Small intestine (tissue), 7 donors: ENCODE results near the gene ZCCHC17. TPM values are rescaled to one million over a fixed set of nuclear protein-coding genes. Genes with fewer than 3 reads are reported as not detected.

Experiments used
- DNase-seq, 2 donors: peaks; one replicate each; pipeline versions ENCODE4 v3.0.0 to v3.0.0-alpha.2; 2013
- FAIRE-seq: peaks from 2 replicates; lab custom pipeline; 2012; peaks lifted over from hg19 to GRCh38; lab: Jason Lieb, UNC
- H3K27ac ChIP-seq, 3 donors: one replicate each; pipeline ENCODE4 v1.5.1; 2013; ENCODE audit warnings: low read length in 2 of 3, mild to moderate bottlenecking in 2 of 3, control low read depth in 1 of 3, inconsistent platforms in 1 of 3, low read depth in 1 of 3, moderate library complexity in 1 of 3
- H3K27me3 ChIP-seq, 3 donors: one replicate each; pipeline ENCODE4 v1.6.1; 2013; ENCODE audit warnings: low read length in 3 of 3, inconsistent platforms in 1 of 3; ENCODE audit not compliant: control insufficient read depth in 3 of 3, insufficient read depth in 3 of 3
- H3K36me3 ChIP-seq, 3 donors: one replicate each; pipeline ENCODE4 v1.6.1; 2013; ENCODE audit warnings: low read length in 3 of 3, inconsistent platforms in 1 of 3, low read depth in 1 of 3, mild to moderate bottlenecking in 1 of 3, moderate library complexity in 1 of 3; ENCODE audit not compliant: control insufficient read depth in 3 of 3, insufficient read depth in 2 of 3
- H3K4me1 ChIP-seq, 3 donors: one replicate each; pipeline ENCODE4 v1.6.1; 2013; ENCODE audit warnings: low read length in 2 of 3, inconsistent platforms in 1 of 3, low read depth in 1 of 3, mild to moderate bottlenecking in 1 of 3, moderate library complexity in 1 of 3; ENCODE audit not compliant: control insufficient read depth in 3 of 3, insufficient read depth in 2 of 3
- H3K4me3 ChIP-seq, 3 donors: one replicate each; pipeline ENCODE4 v1.5.1; 2013; ENCODE audit warnings: low read length in 3 of 3, control low read depth in 1 of 3, inconsistent platforms in 1 of 3, low read depth in 1 of 3, mild to moderate bottlenecking in 1 of 3, moderate library complexity in 1 of 3
- H3K9me3 ChIP-seq, 2 donors: one replicate each; pipeline ENCODE4 v1.6.1; 2013; ENCODE audit warnings: low read depth in 1 of 2, low read length in 1 of 2; ENCODE audit not compliant: control insufficient read depth in 2 of 2, insufficient read depth in 1 of 2
- WGBS, 3 donors: extraction: QIAGEN DNeasy Blood & Tissue Kit; methylation state at CpG; one replicate each; pipeline ENCODE4 v1.1.7; 2013; 5-methylcytosine and 5-hydroxymethylcytosine counted together
- polyA plus RNA-seq, 4 donors: library from polyadenylated mRNA; stranded (reverse) in 3 of 4; unstranded in 1 of 4; fragments of 200-250 nt in 3 of 4; fragments of 120-200 nt in 1 of 4; gene quantifications; one replicate each; pipeline versions ENCODE4 v1.2.1 to v1.2.3, GENCODE V29; 2013
- donor health status: healthy with polysubstance abuse.
- donor health status: control.
- donor health status: control.
- donor health status: Bipolar disorder and iron deficiency.
- donor health status: healthy.

ZCCHC17 gene
- polyA plus RNA-seq, 4 donors, result 21.1 to 28.1 (median 24.5) TPM

DNA sequence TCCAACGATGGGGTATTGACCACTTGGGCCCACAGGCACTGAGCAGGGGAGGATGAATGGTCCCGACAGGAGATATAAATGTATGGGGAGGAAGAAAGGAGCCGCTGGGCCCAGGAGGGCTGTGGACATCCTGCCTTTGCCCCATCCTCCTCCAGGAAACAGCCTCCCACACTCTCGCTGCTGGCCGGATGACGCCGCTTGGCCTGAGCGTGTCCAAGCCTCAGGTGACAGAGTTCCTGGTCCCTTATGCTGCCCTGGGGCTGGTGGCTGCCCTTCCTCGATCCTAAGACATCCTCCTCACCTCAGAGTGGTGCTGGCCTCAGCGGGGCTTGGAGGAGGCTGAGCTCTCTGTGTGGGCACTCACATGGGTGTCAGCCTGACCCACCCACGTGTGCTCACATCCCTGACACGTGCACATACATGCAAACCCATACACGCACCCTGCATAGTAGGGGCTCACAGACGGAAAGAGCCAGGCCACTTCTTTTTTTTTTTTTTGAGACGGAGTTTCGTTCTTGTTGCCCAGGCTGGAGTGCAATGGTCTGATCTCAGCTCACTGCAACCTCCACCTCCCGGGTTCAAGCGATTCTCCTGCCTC, 110.3 kb downstream of the ZCCHC17 start:
- FAIRE-seq, result no peak
- H3K4me3 ChIP-seq, result no peak overlapping the region
- no peak for DNase-seq
- H3K36me3 ChIP-seq, result no peaks in the 10 kb centered on the region
- peaks cover 0 to 6% (median 0%) of the 10 kb centered on the region in 3 donors for H3K27me3 ChIP-seq
- 79 to 87% (median 83%) methylated on average over 18 of the region's 18 CpGs for WGBS, 3 donors
- H3K27ac ChIP-seq, result no peak overlapping the region
- H3K4me1 ChIP-seq, result no peaks in the 10 kb centered on the region
- H3K9me3 ChIP-seq, result no peaks in the 10 kb centered on the region

DNA sequence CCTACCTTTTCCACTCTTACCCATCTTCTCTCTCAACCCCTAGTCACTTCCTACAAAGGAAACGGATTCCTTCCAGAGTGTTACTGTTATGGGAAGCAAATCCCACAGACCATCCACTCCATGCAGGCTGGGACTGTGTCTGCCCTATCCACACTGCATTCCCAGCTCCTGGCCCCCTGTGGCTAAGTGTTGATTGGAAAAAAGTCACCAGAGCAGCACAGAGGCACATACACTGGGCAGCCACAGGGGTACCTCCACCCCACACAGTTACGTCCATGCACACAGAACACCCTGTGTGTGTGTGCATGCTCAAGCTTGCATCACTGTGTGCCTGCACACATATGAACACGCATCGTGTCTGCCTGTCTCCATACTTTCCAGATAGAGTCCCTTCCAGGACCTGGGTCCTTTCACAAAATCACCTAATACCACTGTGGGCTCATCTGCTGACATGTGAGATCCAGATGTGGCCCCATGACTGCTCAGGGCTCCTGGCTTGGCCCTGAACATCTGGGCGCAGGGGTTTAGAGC, 112.0 kb downstream of the ZCCHC17 start:
- no peak for FAIRE-seq
- 76 to 90% (median 88%) methylated on average over 5 of the region's 5 CpGs for WGBS, 3 donors

DNA sequence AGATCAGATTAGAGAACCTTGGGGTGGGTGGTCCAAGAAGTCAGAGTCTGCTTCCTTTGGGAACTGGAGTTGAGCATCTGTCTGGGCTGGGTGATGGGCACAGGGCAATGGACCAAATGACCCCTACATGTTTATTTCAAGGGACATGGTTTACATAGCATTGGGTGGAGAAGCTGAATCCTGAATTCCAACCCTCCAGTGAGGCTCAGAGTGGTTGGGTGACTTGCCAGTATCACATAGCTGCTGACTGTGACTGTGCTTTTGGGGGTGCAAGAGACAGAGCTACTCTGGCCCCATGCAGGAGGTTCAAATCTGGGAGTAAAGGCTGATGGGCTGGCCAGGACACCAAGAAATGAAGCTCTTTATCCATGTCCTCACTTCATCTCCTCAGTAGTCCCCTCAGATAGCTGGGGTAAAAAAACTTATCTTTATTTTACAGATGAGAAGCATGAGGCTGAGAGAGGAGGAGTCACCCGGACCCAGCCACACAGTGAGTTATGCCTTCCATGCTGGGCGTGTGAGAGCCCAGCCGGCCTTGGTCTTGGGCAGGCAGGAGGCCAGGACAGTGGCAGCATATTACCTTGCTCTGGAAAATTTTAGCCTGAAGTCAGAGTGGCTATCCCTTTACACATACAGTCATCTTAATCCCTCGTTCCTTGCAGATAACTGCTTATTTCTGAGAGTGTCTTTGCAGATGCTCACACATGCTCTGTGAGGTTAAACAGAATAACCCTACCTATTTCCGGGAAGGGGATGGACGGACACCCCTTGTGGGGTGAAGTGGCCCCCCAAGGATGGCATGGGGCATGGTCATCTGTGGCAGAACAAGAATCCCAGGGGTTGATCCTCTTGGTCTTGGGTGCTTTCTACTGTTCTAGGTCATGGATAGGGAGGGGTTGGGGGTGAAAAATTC, 113.4 kb downstream of the ZCCHC17 start:
- no peak for DNase-seq
- Histone ChIP-seq H3K36me3 (peaks cover 0 to 3% (median 0%) of the 10 kb centered on the region in 3 donors), H3K27me3 (peaks cover 0 to 9% (median 8%) of the 10 kb centered on the region in 3 donors), H3K9me3 (no peaks in the 10 kb centered on the region), H3K4me3 (no peak overlapping the region), H3K4me1 (peaks cover 0 to 14% (median 0%) of the 10 kb centered on the region in 3 donors), H3K27ac (no peak overlapping the region)
- no peak for FAIRE-seq
- WGBS, 3 donors, result 71 to 75% (median 74%) methylated on average over 6 of the region's 6 CpGs

More for the DNA sequence above, 112.0 kb downstream of the ZCCHC17 start:
- no peak for DNase-seq
- Histone ChIP-seq H3K4me1 (peaks cover 0 to 6% (median 0%) of the 10 kb centered on the region in 3 donors), H3K36me3 (no peaks in the 10 kb centered on the region), H3K27ac (no peak overlapping the region), H3K9me3 (no peaks in the 10 kb centered on the region), H3K4me3 (no peak overlapping the region), H3K27me3 (peaks cover 0 to 7% (median 7%) of the 10 kb centered on the region in 3 donors)

DNA sequence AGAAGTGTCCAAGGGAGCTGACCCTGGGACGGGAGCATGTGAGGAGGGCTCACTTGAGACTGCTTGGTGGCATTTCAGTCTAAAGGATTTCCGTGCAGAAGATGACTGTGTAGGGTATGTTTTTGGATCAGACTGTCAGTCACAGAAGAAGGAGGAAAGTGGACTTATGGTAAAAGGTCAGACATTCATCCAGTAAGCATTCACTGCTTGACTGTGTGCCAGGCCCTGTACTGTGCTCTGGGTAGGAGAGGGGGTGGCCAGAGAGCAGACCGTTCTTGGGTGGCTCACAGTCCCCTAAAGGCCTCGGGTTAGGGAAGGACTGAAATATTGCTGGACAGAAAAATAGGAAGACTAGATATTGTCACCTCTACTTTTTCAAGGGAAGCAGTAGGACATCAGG, 114.0 kb downstream of the ZCCHC17 start:
- H3K27ac ChIP-seq, result no peak overlapping the region
- H3K9me3 ChIP-seq, result no peaks in the 10 kb centered on the region
- H3K36me3 ChIP-seq, result peaks cover 0 to 8% (median 0%) of the 10 kb centered on the region in 3 donors
- FAIRE-seq, result no peak
- H3K4me1 ChIP-seq, result peaks cover 0 to 20% (median 0%) of the 10 kb centered on the region in 3 donors
- peaks cover 0 to 9% (median 8%) of the 10 kb centered on the region in 3 donors for H3K27me3 ChIP-seq
- WGBS, 3 donors, result 74 to 80% (median 74%) methylated on average over 4 of the region's 4 CpGs
- no peak for DNase-seq
- H3K4me3 ChIP-seq, result no peak overlapping the region

DNA sequence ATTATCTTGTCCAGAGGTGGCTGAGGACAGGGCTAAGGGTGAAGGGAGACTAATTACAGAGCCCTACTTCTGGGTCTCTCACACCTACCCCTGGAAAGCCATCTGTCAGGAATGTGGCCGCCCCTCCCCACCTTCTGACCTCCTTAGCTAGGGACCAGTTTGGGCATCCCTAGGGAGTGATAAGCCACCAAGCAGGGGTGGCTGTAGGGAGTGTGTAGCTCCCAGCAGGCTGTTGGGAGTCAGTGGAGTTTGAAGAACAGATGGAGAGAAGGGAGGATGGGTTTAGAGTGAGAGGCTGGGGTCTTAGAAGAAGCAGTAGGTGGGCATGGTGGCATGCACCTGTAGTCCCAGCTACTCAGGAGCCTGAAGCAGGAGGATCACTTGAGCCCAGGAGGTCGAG, 115.4 kb downstream of the ZCCHC17 start:
- FAIRE-seq, result no peak
- peaks cover 0 to 14% (median 0%) of the 10 kb centered on the region in 3 donors for H3K36me3 ChIP-seq
- no peak for DNase-seq
- H3K27ac ChIP-seq, result no peak overlapping the region
- no peak overlapping the region for H3K4me3 ChIP-seq
- 47 to 69% (median 66%) methylated on average over 2 of the region's 2 CpGs for WGBS, 3 donors
- H3K27me3 ChIP-seq, result peaks cover 0 to 9% (median 8%) of the 10 kb centered on the region in 3 donors
- H3K4me1 ChIP-seq, result peaks cover 0 to 25% (median 0%) of the 10 kb centered on the region in 3 donors
- H3K9me3 ChIP-seq, result no peaks in the 10 kb centered on the region

DNA sequence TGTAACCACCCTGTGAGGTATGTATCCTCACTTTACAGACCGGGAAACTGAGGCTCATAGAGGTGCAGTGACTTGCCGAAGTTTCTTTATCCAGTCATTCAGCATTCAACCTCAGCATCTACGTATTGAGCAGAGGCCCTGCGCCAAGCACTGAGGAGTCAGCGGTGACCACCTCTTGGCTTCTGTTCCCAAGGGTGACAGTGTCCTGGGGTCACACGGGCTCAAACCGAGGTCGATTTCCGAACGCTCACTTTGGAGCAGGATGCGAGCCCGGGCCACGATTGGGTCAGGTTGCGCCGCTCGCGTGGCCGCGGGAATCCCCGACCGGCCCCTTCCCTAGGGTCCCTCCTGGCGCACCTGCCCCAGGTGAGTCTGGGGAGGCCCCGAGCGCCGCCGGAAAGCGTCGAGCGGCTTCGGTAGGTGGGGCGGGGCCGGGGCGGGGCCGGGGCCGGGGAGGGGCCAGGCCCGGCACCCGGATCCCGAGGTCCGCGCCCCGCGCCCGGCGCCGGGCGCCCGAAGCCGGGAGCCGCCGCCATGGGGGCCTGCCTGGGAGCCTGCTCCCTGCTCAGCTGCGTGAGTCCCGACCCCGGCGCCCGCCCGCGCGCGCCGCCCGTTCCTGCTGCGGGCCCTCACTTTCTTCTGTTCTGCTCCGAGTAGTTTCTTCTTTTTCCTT, 116.0 kb downstream of the ZCCHC17 start, which contains the start of gene SERINC2:
TSS of gene SERINC2 (plus strand) at position 482 of the 673 bp plus-strand sequence. CDS start at position 535, 53 bp downstream.
- Histone ChIP-seq H3K36me3 (peaks cover 0 to 14% (median 0%) of the 10 kb centered on the region in 3 donors), H3K9me3 (no peaks in the 10 kb centered on the region), H3K4me3 (peak within 1 kb of the TSS; percentile 71 to 93 (median 78)), H3K27me3 (peaks cover 0 to 9% (median 8%) of the 10 kb centered on the region in 3 donors), H3K4me1 (peaks cover 0 to 27% (median 0%) of the 10 kb centered on the region in 3 donors), H3K27ac (peak within 1 kb of the TSS; percentile 83 to 97 (median 93))
- 2 to 3% (median 3%) methylated on average over 38 to 63 of the region's 63 CpGs for WGBS, 3 donors
- FAIRE-seq (no peak), DNase-seq (peak; percentile 76 to 79)

DNA sequence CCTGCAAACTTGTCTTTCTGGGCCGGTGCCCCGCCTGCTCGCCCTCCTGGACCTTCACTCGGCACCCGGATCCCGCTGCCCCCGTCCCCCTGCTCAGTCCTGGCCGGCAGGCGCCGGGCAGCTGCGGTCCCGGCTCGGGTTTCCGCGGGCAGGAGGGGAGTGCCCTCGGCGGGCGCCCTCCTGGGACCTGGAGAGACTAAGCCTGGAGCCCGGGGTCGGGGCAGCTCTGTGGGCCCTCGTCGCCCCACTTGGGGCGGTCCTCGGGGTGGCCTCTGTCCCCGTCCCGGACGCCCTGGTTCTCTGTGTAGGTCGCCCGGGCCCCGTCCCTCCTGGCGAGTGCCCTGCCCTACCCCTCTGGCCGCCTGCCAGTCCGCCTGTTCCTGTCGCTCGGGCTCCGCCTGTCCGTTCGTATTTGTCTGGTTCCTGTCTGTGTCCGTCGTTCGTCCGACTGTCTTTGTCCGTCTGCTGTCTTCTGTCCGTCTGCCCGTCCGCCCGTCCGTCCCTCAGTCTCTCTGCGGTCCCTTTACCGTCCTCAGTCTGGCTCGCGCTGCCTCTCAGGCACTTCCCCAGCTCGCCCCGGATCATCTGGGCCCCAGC, 116.7 kb downstream of the ZCCHC17 start:
- Histone ChIP-seq H3K36me3 (peaks cover 0 to 15% (median 0%) of the 10 kb centered on the region in 3 donors), H3K27ac (peak overlapping the region; percentile 83 to 97 (median 93)), H3K9me3 (no peaks in the 10 kb centered on the region), H3K27me3 (peaks cover 0 to 9% (median 8%) of the 10 kb centered on the region in 3 donors), H3K4me3 (peak overlapping the region; percentile 71 to 93 (median 78)), H3K4me1 (peaks cover 0 to 27% (median 0%) of the 10 kb centered on the region in 3 donors)
- FAIRE-seq, result no peak
- DNase-seq, result peak; percentile 82 to 84
- 0 to 1% (median 1%) methylated on average over 39 to 54 of the region's 54 CpGs for WGBS, 3 donors
